HG03196 (cell line): ENCODE results near the gene BRCA1.

ENCODE experiments used
- ATAC-seq: cut with Tn5 transposase; IDR thresholded peaks from one replicate; pipeline ENCODE4 v1.9.1; 2021; ENCODE audit not compliant: unreplicated experiment

Gene BRCA1

DNA sequence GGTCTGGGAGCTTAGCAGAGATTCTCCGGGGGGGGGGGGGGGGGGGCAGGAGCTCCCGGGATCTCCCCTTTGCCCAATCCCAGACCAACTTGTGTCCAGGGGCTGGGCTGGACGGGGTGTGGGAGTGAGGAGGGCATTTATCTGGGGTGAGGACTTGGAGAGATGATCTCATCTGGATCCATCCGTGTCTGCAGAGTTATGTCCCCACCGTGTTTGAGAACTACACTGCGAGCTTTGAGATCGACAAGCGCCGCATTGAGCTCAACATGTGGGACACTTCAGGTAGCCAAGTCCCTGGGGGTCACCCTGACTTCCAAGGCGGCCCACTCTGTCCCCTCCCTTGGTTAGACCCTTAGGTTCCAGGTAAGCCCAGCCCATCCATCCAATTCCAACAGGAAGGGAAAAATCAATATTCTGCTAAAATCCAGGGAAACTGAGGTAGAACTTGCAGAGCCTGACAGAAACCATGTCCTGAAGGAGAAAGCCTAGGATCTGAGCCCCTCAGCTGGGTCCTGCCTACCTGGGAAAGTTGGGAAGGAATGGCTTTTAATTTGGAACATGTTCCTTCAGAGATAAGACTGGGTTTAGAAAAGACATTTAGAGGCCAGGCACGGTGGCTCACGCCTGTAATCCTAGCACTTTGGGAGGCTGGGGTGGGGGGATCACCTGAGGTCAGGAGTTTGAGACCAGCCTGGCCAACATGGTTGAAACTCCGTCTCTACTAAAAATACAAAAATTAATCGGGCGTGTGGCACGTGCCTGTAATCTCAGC lies 99.2 kb downstream of the BRCA1 start:
- no peak for ATAC-seq

DNA sequence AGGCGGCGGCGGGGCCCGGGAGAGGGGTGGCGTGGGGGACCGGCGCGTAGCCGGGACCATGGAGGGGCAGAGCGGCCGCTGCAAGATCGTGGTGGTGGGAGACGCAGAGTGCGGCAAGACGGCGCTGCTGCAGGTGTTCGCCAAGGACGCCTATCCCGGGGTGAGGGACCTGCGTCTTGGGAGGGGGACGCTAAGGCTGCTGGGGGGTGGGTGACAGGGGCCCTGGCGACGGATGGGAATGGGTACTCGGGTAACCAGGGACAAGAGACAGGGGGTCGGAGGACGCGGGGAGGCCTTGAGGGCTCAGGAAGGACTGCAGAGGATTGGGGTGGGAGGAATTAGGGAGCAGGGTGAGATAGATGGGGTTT lies 99.9 kb downstream of the BRCA1 start:
- no peak for ATAC-seq

DNA sequence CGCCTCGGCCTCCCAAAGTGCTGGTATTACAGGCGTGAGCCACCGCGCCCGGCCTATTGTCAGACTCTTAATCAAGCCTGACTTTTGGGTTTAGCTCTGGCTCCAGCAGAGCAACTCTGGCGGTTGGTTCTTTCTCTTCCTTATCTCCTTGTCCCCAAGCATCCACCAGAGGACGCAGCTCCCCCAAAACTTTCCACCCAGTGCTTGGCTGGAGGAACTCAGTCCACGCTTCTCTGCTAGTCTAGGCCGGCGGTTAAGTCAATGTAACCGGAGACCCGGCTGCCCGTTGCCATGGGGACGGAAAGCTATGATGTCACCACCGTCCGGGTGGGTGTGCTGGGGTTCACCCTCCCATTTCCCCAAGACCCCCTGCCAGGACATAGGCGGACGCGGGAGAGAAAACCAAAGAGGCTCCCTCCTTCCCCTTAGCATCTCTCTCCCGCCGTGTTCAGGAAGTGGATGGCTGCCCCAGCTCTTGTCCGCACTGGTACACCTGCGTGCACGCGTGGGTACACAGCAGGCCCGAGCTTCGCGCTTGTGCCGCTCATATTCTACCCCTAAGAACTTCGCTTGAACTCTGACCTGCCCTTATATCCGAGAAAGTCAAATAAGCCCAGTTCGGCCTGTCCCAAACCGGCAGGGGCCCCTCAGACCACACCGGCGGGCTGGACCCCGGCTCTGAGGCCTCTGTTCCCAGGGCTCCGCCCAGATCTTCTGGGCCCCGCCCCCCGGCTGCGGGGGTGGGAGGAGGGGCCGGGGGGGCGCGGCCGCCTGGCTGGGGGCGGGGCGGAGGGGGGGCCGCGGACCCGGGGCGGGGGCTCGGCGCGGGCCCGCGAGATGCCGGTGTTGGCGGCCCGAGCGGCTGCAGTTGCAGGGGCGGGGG lies 100.5 kb downstream of the BRCA1 start, which contains the start of gene RND2:
Gene RND2 (plus strand): TSS at position 825 of the 883 bp plus-strand sequence. CDS start 117 bp downstream, outside the sequence.
- ATAC-seq, result no peak

DNA sequence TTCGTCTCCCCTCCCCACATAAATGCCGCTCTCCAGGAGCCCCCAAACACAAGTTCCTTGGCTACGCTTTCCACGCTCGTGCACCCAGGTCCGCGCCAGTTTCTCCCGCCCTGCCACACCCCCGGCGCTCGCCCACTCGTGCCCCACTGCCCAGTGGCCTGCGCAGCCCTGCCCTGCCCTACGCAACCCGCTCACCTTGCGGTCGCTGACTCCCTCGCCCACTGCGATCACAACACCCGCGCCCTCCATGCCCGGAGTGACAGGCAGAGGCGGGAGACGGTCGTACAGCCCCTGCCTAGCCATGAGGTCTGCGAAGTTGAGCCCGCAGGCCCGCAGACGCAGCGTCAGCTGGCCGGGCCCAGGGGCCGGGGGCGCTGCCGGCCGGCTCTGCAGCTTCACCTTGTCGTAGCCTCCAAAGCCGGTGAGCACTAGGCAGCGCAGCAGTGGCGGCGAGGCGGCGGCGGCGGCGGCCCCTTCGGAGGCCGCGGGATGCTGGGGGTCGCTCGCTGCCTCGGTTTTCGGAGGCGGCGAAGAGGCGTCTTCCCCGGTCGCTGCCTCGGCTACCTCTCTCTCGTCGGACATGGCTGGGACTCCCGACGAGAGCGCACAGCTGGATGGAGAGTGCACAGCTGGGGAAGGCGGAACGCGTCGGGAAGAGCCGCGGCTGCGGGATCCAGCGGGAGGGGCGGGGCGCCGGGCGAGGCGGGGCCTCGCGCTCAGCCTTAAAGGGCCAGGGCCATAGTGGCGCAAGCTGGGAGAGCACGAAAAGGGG lies 103.2 kb downstream of the BRCA1 start, which contains the start of gene VAT1:
Gene VAT1 (minus strand): TSS at position 645 of the 772 bp plus-strand sequence. CDS start 63 bp downstream, at position 582.
- no peak for ATAC-seq

DNA sequence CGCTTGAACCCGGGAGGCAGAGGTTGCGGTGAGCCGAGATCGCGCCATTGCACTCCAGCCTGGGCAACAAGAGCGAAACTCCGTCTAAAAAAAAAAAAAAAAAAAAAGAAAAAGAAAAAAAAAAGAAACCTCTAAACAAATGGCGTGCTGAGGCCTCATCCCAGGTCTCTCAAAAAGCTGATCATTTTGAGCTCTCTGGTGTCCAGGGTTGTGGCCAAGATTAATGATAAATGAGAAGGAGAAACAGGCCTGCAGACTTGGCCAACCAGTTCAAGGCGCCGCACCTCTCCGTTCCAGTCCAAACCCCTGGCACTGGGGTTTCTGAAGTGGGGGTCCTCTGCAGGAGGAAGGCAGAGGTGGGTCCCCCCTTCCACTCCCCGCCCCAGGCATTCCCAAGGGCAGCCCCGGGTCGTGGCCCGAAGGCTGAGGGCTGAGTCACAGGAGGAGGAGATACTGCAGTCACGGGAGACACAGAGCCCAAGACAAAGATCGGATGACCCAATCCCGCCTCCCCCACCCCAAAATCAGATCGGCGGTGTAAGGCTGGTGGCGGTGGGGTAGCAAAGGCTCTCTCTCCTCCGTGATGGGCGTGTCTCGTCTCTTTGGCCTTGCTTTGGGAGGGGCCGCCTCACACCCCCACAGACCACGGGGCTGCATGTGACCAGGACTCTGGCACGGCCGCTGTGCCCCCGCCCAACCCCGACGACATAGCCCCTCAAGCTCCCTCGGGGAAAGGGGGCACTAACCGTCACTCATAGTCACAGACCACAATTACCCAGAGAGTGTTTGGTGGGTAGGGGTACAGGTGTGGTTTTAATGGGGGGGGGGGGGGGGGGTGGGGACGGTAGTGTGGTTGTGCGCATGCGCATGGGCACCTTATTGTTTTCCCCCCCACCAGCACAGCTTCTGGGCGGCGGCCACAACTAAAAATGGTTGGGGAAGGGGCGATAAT lies 104.1 kb downstream of the BRCA1 start:
- ATAC-seq, result no peak

DNA sequence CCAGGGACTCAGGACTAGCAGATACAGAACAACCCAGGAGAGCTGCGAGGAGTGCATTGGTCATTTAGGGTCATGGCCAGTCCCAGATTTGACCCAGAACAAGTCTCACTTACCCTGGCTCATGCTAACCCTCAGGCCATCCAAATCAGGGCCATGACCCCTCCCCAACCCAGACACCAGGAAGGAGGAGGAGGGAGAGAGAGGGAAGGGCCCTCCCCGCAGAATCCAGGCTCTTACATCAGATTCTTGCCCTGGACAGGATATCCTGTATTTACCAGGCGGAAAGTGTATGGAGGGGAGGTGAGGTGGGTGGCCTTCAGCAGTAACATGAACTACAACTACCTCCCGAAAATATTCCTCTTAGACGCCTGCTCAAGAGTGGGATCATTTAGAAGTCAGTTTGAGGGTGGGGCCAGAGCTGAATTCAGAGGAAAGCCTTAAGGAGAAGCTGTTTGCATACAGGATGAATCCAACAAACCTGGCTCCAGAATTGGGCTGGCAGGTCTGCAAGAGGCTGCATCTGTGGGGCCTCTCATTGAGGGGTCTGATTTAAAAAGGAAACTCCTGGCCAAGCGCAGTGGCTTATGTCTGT lies 105.0 kb downstream of the BRCA1 start:
- no peak for ATAC-seq

DNA sequence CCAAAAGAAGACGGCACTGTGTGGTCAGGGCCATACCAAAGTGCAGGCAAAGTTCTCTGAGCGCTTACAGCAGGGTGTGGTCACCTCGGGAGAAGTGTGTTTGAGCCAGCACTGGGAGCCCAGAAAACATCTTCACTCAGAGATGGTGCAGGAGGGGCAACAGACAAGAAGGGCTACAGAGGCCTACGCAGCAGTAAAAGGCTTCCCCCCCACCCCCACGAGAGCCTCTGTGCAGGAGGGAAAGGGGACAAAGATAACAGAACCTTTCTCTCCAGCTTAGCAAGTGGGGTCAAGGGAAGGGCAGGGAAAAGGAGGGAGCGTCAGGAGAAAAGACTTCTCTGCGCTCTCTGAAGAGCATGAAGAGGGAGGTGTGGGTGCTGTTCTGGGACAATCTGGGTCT lies 105.7 kb downstream of the BRCA1 start:
- ATAC-seq, result no peak

DNA sequence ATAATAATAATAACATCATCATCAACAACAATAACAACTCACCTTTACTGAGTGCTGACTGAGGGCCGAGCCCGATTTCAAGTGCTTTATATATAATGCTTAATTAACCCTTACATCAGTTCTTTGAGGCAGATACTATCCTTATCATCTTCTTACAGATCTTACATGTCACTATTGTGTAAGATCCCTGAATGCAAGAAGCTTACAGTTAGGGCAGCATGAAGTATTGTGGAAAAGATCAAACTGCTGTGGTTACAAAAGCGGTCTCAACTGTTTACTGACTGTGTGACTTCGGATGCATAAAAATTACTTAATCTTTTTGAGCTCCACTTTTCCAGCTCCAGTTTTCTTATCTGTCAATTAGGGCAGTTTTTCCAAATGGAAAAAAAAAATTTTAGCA lies 106.2 kb downstream of the BRCA1 start:
- no peak for ATAC-seq

DNA sequence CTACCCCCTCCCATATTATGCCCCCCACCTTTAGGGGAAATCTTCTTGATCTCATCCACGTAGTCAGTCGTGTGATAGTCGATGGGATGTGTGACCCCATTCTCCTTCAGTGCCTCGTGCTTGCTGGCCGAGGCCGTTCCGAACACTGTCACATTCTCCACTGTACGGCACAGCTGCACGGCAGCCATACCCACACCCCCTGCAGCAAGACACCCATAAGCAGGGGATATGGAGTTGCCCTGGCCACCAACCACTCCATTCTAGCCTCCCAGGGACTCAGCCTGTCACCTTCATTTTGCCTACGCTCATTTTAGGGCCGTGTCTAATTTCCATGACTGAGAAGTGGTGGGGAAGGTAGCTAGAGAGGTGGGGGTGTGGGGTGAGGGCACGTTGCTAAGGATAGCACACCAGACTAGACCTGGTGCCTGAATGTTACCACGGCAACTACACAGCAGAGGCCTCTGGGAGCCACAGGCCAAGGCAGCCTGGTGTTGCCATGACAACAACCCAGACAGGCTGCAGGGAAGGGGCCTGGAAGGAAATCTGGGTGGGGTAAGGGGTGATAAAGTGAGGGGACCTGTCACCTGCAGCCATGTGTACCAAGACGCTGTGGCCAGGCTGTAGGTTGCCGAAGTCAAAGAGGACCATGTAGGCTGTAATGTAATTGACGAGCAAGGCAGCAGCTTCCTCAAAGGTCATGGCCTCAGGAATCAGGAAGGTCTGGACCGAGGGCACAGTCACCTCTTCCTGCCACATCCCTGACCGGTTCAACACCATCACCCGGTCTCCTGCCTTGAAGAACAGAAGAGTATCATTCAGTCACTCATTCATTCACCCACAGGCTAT lies 106.9 kb downstream of the BRCA1 start:
- ATAC-seq, result no peak

DNA sequence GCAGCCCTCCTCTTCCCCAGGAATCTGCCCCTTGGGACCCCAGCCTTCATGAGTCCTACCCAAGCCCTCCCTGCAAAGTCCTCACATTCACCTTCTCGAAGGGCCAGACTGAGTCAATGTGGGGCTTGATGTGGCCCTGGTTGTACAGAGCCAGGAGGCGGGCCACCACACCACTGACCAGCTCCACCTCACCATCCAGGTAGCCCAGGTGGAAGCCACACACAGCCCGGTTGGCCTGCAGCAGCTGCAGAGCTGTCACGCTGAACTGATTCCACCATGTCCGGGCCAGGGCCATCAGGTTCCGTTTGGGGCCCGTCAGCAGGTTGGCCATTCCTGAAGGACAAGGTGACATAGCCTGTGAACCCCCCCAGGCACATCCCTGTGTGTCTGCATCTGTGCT lies 108.9 kb downstream of the BRCA1 start:
- ATAC-seq, result no peak

DNA sequence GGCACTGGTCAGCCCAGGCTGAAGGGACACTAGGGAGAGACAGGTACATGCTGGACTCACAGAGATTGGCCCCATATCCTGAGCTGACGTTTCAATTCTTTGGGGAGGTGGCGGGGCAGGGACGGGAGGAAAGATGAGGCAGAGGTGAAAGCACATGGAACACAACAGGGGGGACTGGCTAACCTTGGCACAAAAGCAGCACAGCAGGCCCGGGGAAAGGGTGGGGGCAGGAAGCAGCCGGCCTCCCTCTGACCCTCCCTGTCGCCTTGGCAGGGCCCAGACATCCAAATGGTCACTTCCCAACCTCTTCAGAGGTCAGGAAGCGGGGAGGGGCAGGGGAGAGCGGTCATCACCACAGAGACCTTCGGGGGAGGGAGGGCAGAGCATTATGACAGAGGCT lies 109.6 kb downstream of the BRCA1 start:
- no peak for ATAC-seq

DNA sequence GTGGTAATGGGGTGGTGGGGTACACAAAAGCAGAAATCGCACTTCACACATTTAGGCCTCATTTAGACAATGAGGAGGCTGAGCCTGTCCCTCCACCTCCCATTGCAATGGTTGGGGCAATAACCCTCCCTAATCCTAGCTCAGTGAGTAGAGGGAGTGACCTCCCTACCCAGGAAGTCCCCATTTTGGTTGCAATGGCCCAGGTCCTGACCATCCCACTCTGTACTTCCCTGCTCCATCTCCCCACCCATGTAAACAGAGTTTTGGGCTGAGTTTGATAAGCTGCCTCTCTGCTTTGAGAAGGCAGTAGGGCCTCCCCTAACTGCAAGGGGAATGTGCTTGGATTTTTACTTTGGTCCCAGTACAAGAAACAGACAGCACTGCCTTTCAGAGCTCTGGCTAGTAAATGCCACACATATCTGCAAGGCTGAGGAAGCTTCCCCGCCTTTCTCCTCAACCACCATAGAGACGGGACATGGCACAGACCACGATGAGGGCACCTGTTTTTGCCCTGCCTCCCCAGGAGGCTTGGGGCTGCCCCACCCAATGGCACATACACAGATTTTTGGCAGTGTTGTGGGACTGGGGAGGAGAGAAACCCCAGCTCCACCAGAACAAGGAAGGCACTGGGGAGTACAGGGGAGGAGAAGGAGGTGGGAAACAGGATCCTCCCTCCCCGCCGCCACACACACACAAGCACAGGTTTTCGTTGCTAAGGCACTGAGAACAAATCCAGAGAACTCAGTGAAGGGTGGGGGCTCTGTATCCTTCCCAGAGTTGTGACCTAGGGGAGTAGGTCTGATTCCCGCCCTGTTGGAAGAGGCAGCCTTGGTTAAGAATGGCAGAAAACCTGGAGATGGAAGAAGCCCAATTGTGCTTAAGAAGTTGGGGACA lies 110.3 kb downstream of the BRCA1 start:
- no peak for ATAC-seq

DNA sequence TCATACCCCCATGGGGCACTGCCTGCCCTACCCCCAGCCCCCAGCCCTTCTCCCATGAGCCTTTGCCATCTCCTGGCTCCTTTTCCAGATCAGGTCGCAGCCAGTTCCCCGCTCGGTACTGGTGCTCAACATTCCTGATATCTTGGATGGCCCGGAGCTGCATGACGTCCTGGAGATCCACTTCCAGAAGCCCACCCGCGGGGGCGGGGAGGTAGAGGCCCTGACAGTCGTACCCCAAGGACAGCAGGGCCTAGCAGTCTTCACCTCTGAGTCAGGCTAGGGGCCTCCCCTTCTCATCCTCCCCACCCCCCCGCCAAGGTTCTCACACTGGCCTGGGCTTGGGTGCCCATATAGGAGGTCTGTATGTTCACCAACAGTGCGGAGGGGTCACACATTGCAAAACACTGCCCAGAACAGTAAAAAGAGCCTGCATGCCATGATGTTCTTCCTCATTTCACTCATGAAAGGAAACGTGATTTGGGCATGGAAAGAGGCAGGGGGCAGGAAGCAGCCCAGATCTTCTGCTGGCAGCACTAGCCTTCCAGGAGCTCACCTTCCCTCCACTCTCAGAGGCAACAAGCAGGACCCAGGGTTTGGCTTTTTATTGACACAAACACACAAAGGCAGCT lies 111.0 kb downstream of the BRCA1 start:
- no peak for ATAC-seq

DNA sequence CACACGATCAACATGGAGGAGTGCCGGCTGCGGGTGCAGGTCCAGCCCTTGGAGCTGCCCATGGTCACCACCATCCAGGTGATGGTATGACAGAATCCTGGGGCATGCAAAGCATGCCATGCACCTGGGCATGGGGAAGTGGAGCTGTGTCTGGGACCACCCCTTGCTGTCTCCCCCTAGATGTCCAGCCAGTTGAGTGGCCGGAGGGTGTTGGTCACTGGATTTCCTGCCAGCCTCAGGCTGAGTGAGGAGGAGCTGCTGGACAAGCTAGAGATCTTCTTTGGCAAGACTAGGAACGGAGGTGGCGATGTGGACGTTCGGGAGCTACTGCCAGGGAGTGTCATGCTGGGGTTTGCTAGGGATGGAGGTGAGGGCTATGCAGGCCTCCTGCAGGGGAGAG lies 111.9 kb downstream of the BRCA1 start:
- ATAC-seq, result no peak

DNA sequence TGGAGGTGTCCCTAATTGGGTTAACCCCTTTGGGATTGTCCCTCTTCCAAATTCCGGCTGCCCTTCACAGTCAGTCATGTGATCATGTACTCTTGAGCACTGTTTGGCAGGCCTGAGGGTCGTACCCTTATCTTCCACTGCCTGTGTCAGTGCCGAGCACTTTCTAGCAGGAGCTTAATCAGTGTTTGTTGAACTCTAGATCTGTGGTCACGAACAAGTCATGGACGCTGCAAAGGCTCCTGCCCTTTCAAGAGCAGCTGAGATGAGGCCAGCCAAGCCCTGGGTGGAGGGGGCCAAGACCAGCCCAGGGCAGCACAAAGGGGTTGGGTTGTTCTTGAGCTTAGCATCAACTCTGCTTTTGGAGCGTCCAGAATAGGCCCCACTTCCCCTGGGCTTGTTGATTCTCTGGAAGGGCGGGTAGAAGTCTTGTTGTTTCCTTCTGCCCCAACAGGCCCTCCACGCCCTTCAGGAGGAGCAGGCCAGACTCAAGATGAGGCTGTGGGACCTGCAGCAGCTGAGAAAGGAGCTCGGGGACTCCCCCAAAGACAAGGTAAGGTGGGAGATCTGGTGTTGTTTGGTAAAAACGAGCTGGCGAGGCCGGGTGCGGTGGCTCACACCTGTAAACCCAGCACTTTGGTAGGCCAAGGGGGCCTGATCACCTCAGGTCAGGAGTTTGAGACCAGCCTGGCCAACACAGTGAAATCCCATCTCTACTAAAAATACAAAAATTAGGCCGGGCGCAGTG lies 113.3 kb downstream of the BRCA1 start:
- no peak for ATAC-seq

DNA sequence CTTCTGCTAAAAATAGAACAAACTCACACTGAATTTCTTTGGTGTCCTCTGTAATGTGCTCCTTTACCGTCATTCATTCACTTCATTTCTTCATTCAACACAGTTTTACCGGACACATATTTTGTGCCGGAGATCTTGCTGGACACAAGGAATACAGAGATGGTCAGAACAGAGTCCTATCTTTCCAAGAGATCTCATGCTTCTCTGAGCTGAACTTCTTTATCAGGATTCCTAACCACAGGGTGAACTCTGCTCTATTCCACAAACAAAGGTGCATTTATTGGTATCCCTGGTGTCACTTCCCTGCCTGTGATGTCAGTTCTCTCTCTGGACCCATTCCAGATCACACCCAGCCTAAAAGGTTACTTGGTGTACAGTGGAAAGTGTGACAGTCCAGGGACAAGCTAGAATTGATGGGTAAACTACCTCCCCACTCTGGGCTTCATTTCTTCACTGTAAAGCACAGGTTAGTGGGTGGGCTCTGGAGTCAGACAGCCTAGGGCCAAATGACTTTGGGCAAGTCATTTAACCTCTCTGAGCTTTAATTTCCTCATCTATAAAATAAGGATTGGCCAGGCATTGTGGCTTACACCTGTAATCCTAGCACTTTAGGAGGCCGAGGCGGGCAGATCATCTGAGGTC lies 114.4 kb downstream of the BRCA1 start:
- no peak for ATAC-seq
